Caki2 (cell line): ENCODE results near the gene OR8K5. TPM values are rescaled to one million over a fixed set of nuclear protein-coding genes. Genes with fewer than 3 reads are reported as not detected.
"Not testable (repeated sequence)": the region's sequence is repeated elsewhere in the genome, so short reads cannot be mapped to it uniquely, and the experiment has no call there.

Experiments used
- DNase-seq: peaks from one replicate; pipeline ENCODE4 v3.0.0-alpha.2; 2015; ENCODE audit warnings: low read depth
- in situ Hi-C: cut with HindIII; loops from 2 replicates; pipeline ENCODE4 v1.10.0; 2016; ENCODE audit warnings: low sequenced_read_pairs, low pct_unique_long_range_greater_than_20kb, mixed read lengths
- total RNA-seq: library from RNA; depleted of rRNA; stranded (reverse); fragments of >200 nt; shearing (Covaris generic); gene quantifications from 2 replicates; pipeline ENCODE4 v1.2.3, GENCODE V29; 2014; ENCODE audit warnings: low replicate concordance; rRNA removed

The OR8K5 gene
- total RNA-seq = not detected in 2 replicates

GRCh38 chr11:56160217-56160616 is at the start of gene OR8K5:
Gene OR8K5, minus strand, starts transcription at chr11:56160317. Its CDS starts 0 bp downstream, at chr11:56160317.
- in situ Hi-C loops = no loop called here
- no peak for DNase-seq

- in situ Hi-C loops = no loop called here
- DNase-seq = no peak
These were observed 47.7 kb upstream of the OR8K5 start for GRCh38 chr11:56207790-56208189.

- no peak for DNase-seq
- in situ Hi-C loops = no loop called here
These were observed 37.2 kb upstream of the OR8K5 start for GRCh38 chr11:56197367-56197766.

- no peak for DNase-seq
- in situ Hi-C loops = no loop called here
These were observed 36.6 kb upstream of the OR8K5 start for GRCh38 chr11:56196705-56197104.

- DNase-seq = no peak
- in situ Hi-C loops = no loop called here
These were observed 28.5 kb upstream of the OR8K5 start for GRCh38 chr11:56188602-56189001.

- in situ Hi-C loops = no loop called here
- DNase-seq = no peak
These were observed 23.3 kb upstream of the OR8K5 start for GRCh38 chr11:56183459-56183858.

- in situ Hi-C loops = no loop called here
- no peak for DNase-seq
These were observed 16.2 kb upstream of the OR8K5 start, which contains the start of gene OR5J2 for GRCh38 chr11:56176318-56176717. Gene OR5J2, plus strand, starts transcription at chr11:56176618. Its CDS starts 0 bp downstream, at chr11:56176618.

- in situ Hi-C loops = no loop called here
These were observed 12.2 kb upstream of the OR8K5 start for GRCh38 chr11:56172256-56172830.

GRCh38 chr11:56163804-56164203 is 3.7 kb upstream of the OR8K5 start:
- no peak for DNase-seq
- in situ Hi-C loops = no loop called here

More at GRCh38 chr11:56172256-56172830, 12.2 kb upstream of the OR8K5 start:
- no peak for DNase-seq

- in situ Hi-C loops = no loop called here
- no peak for DNase-seq
These were observed 7.8 kb downstream of the OR8K5 start for GRCh38 chr11:56152333-56152732.

GRCh38 chr11:56151376-56151775 is 8.7 kb downstream of the OR8K5 start:
- in situ Hi-C loops = no loop called here
- no peak for DNase-seq

- DNase-seq, in situ Hi-C loops: not testable (repeated sequence)
These were observed 16.4 kb downstream of the OR8K5 start for GRCh38 chr11:56143681-56144080.

GRCh38 chr11:56140151-56140661 is 19.9 kb downstream of the OR8K5 start, which contains the start of gene OR8J3:
Gene OR8J3, minus strand, starts transcription at chr11:56140201. Its CDS starts 2,483 bp downstream, at chr11:56137718.
- DNase-seq = no peak
- in situ Hi-C loops = no loop called here

GRCh38 chr11:56122073-56122472 is 38.0 kb downstream of the OR8K5 start, which contains the start of gene OR8H3:
Gene OR8H3, plus strand, starts transcription at chr11:56122373. Its CDS starts 0 bp downstream, at chr11:56122373.
- no peak for DNase-seq
- in situ Hi-C loops = no loop called here

Other genes with a start within 250 kb of the OR8K5 start
- not detected in 2 replicates for gene OR5W2, start 245.7 kb downstream of the OR8K5 start, total RNA-seq
- not detected in 2 replicates for gene OR5I1, start 223.9 kb downstream of the OR8K5 start, total RNA-seq
- gene OR10AG1, start 190.4 kb downstream of the OR8K5 start, total RNA-seq = not detected in 2 replicates
- gene OR5F1, start 165.7 kb downstream of the OR8K5 start, total RNA-seq = not detected in 2 replicates
- gene OR5AS1, start 132.7 kb downstream of the OR8K5 start, total RNA-seq = not detected in 2 replicates
- gene OR8I2, start 67.0 kb downstream of the OR8K5 start, total RNA-seq = not detected in 2 replicates
- gene OR8H2, start 56.6 kb downstream of the OR8K5 start, total RNA-seq = not detected in 2 replicates
- gene OR8H3, start 37.9 kb downstream of the OR8K5 start, total RNA-seq = not detected in 2 replicates
- gene OR8J3, start 20.1 kb downstream of the OR8K5 start, total RNA-seq = not detected in 2 replicates
- not detected in 2 replicates for gene OR5J2, start 16.3 kb upstream of the OR8K5 start, total RNA-seq
- gene OR5T2, start 73.9 kb upstream of the OR8K5 start, total RNA-seq = not detected in 2 replicates
- gene OR5T3, start 91.9 kb upstream of the OR8K5 start, total RNA-seq = not detected in 2 replicates
- gene OR5T1, start 113.8 kb upstream of the OR8K5 start, total RNA-seq = not detected in 2 replicates
- gene OR8H1, start 131.9 kb upstream of the OR8K5 start, total RNA-seq = not detected in 2 replicates
- gene OR8K3, start 154.8 kb upstream of the OR8K5 start, total RNA-seq = not detected in 2 replicates
- gene OR8K1, start 185.7 kb upstream of the OR8K5 start, total RNA-seq = not detected in 2 replicates
- not detected in 2 replicates for gene OR8J1, start 194.0 kb upstream of the OR8K5 start, total RNA-seq
- not detected in 2 replicates for gene OR8U1, start 215.3 kb upstream of the OR8K5 start, total RNA-seq